HCT116 (cell line): ENCODE results near the gene FNDC3B. TPM values are rescaled to one million over a fixed set of nuclear protein-coding genes. Genes with fewer than 3 reads are reported as not detected.

Experiments used
- ATAC-seq: fragments of 200-7000 bp; cut with Tn5 transposase; 2 replicates; pipeline ENCODE4 v1.9.1; 2020; ENCODE audit warnings: mild to moderate bottlenecking, moderate library complexity
- BruUV-seq: library from RNA; stranded (reverse); fragments of 400-500 nt; replicated peaks from 2 replicates; lab custom pipeline; 2021; lab: Mats Ljungman, UMichigan
- CTCF ChIA-PET: fragments of 300-600 bp; sonication (Branson Sonifier 250); formaldehyde crosslinking; loops from one replicate; lab custom pipeline; 2021; ENCODE audit warnings: antibody characterized with exemption; lab: Charles Lee
- POLR2A ChIA-PET: fragments of 300-600, 350-600 bp; sonication (Branson Sonifier 250); formaldehyde crosslinking; loops from one replicate; lab custom pipeline; 2021; ENCODE audit warnings: antibody characterized with exemption; lab: Charles Lee
- RAD21 ChIA-PET, 2 experiments: fragments of 300-600 bp; sonication (Branson Sonifier 250); formaldehyde crosslinking; loops; one replicate each; lab custom pipeline; 2023; ENCODE audit warnings: low total read pairs in 2 of 2; ENCODE audit not compliant: uncharacterized antibody in 2 of 2, unreplicated experiment in 2 of 2, low non-redundant PET in 1 of 2; lab: Charles Lee
- DNase-seq: peaks from one replicate; pipeline ENCODE4 v3.0.0-alpha.2; 2010; ENCODE audit warnings: low read depth, low spot score
- H2AFZ ChIP-seq: fragments of 200-600 bp; shearing (Covaris generic), sonication (generic); 2 replicates; pipeline ENCODE4 v1.6.1; 2017; ENCODE audit warnings: low read depth, mixed run types, mixed read lengths, antibody characterized with exemption, low read length; ENCODE audit not compliant: poor library complexity, severe bottlenecking
- H3K27ac ChIP-seq: 2 replicates; pipeline ENCODE4 v1.5.1; 2012; ENCODE audit warnings: low read depth, low read length
- H3K27me3 ChIP-seq: fragments of 200-600 bp; sonication (generic); 2 replicates; pipeline ENCODE4 v1.6.1; 2016; ENCODE audit warnings: mixed run types, low read length, mixed read lengths; ENCODE audit not compliant: insufficient read depth
- H3K36me3 ChIP-seq, 2 experiments: fragments of 200-500 bp in 1 of 2; fragments of 200-600 bp in 1 of 2; sonication (Bioruptor generic) in 1 of 2; sonication (generic) in 1 of 2; 2 replicates each; pipeline versions ENCODE4 v1.5.1 to v1.6.1; 2014 to 2016; ENCODE audit warnings: low read length in 2 of 2, inconsistent platforms in 1 of 2, mixed read lengths in 1 of 2, mixed run types in 1 of 2; ENCODE audit not compliant: insufficient read depth in 2 of 2, control insufficient read depth in 1 of 2
- H3K4me1 ChIP-seq, 2 experiments: fragments of 200-600 bp in 1 of 2; sonication (generic) in 1 of 2; 2 replicates each; pipeline versions ENCODE4 v1.5.1 to v1.6.1; 2012 to 2017; ENCODE audit warnings: low read length in 2 of 2, inconsistent platforms in 1 of 2, mild to moderate bottlenecking in 1 of 2, mixed read lengths in 1 of 2, mixed run types in 1 of 2, moderate library complexity in 1 of 2; ENCODE audit not compliant: insufficient read depth in 2 of 2, control insufficient read depth in 1 of 2
- H3K4me2 ChIP-seq: fragments of 200-600 bp; sonication (generic); 2 replicates; pipeline ENCODE4 v1.6.1; 2017; ENCODE audit warnings: mixed run types, low read length, mixed read lengths
- H3K4me3 ChIP-seq, 2 experiments: fragments of 200-600 bp in 1 of 2; sonication (generic) in 1 of 2; replicated peaks in 1 of 2; 2 replicates each; pipeline ENCODE4 v1.5.1; 2011 to 2016; ENCODE audit warnings: low read length in 2 of 2, control low read depth in 1 of 2, low read depth in 1 of 2, mild to moderate bottlenecking in 1 of 2, mixed read lengths in 1 of 2, mixed run types in 1 of 2
- H3K79me2 ChIP-seq: fragments of 200-600 bp; sonication (generic); 2 replicates; pipeline ENCODE4 v1.6.1; 2017; ENCODE audit warnings: mild to moderate bottlenecking, mixed run types, low read length, moderate library complexity, mixed read lengths; ENCODE audit not compliant: insufficient read depth
- H3K9ac ChIP-seq: fragments of 200-600 bp; sonication (generic); 2 replicates; pipeline ENCODE4 v1.6.1; 2016; ENCODE audit warnings: low read length, mixed read lengths
- H3K9me2 ChIP-seq: fragments of 200-600 bp; sonication (generic), shearing (Covaris generic); 2 replicates; pipeline ENCODE4 v1.6.1; 2017; ENCODE audit warnings: mixed run types, mild to moderate bottlenecking, moderate library complexity; ENCODE audit not compliant: insufficient read depth
- H3K9me3 ChIP-seq, 2 experiments: fragments of 200-500 bp in 1 of 2; fragments of 200-600 bp in 1 of 2; sonication (Bioruptor generic) in 1 of 2; sonication (generic) in 1 of 2; 2 replicates each; pipeline ENCODE4 v1.6.1; 2014 to 2017; ENCODE audit warnings: low read length in 2 of 2, mixed read lengths in 2 of 2, inconsistent platforms in 1 of 2, low read depth in 1 of 2, mild to moderate bottlenecking in 1 of 2, mixed run types in 1 of 2, moderate library complexity in 1 of 2; ENCODE audit not compliant: control insufficient read depth in 1 of 2, insufficient read depth in 1 of 2
- H4K20me1 ChIP-seq: fragments of 200-600 bp; sonication (generic), shearing (Covaris generic); 2 replicates; pipeline ENCODE4 v1.6.1; 2017; ENCODE audit warnings: mixed run types, mild to moderate bottlenecking, moderate library complexity; ENCODE audit not compliant: insufficient read depth
- CEBPB ChIP-seq: IDR thresholded peaks from 2 replicates; pipeline ENCODE4 v1.6.1; 2012; ENCODE audit warnings: low read depth
- ELF1 ChIP-seq: IDR thresholded peaks from 2 replicates; pipeline ENCODE4 v1.6.1; 2012; ENCODE audit warnings: low read depth, borderline replicate concordance
- EZH2phosphoT487 ChIP-seq: fragments of 200-600 bp; IDR thresholded peaks from 2 replicates; pipeline ENCODE4 v1.6.1; 2018; ENCODE audit warnings: antibody characterized with exemption, borderline replicate concordance
- MAX ChIP-seq: IDR thresholded peaks from 2 replicates; pipeline ENCODE4 v1.6.1; 2012
- POLR2A ChIP-seq: IDR thresholded peaks from 2 replicates; pipeline ENCODE4 v1.7.0; 2011; ENCODE audit warnings: borderline replicate concordance; ENCODE audit not compliant: insufficient read depth, insufficient read length; ENCODE audit errors: extremely low read depth
- POLR2AphosphoS5 ChIP-seq: IDR thresholded peaks from 2 replicates; pipeline ENCODE4 v1.6.1; 2011; ENCODE audit warnings: mild to moderate bottlenecking, low read depth, low read length, moderate library complexity
- RAD21 ChIP-seq: IDR thresholded peaks from 2 replicates; pipeline ENCODE4 v1.6.1; 2012; ENCODE audit warnings: low read depth, mild to moderate bottlenecking
- SRF ChIP-seq: IDR thresholded peaks from 2 replicates; pipeline ENCODE4 v1.6.1; 2012; ENCODE audit warnings: low read depth
- TCF7L2 ChIP-seq: IDR thresholded peaks from 2 replicates; pipeline ENCODE4 v1.7.0; 2011; ENCODE audit warnings: borderline replicate concordance, inconsistent platforms; ENCODE audit not compliant: insufficient read depth, insufficient read length; ENCODE audit errors: extremely low read depth
- YY1 ChIP-seq: IDR thresholded peaks from 2 replicates; pipeline ENCODE4 v1.6.1; 2011; ENCODE audit warnings: low read length, low read depth, moderate library complexity, mild to moderate bottlenecking; ENCODE audit not compliant: insufficient replicate concordance; ENCODE audit errors: extremely low read depth
- ZFX ChIP-seq: fragments of 450-650 bp; IDR thresholded peaks from 2 replicates; pipeline ENCODE4 v1.6.1; 2017
- intact Hi-C: fragments of 100-400 bp; cut with micrococcal nuclease; formaldehyde crosslinking; loops from 2 replicates; pipeline ENCODE4 v1.10.0; 2022
- total RNA-seq: library from RNA; stranded (reverse); gene quantifications from one replicate; pipeline ENCODE4 v1.2.1, GENCODE V29; 2021; ENCODE audit not compliant: unreplicated experiment
- TF ChIP-seq, protein P1 (sequence below), 3 experiments: fragments of 200-600 bp in 1 of 3; sonication (generic) in 1 of 3; IDR thresholded peaks in 2 of 3; conservative IDR thresholded peaks in 1 of 3; 2 replicates each; pipeline ENCODE4 v1.5.1; 2012 to 2017; ENCODE audit warnings: low read depth in 2 of 3, low read length in 2 of 3, antibody characterized with exemption in 1 of 3, borderline replicate concordance in 1 of 3, control low read depth in 1 of 3, mild to moderate bottlenecking in 1 of 3, mixed read lengths in 1 of 3, mixed run types in 1 of 3, moderate library complexity in 1 of 3; ENCODE audit not compliant: insufficient read depth in 1 of 3

FNDC3B gene
- total RNA-seq, 1 experiment from 2014 or later, result 45.7 TPM

DNA sequence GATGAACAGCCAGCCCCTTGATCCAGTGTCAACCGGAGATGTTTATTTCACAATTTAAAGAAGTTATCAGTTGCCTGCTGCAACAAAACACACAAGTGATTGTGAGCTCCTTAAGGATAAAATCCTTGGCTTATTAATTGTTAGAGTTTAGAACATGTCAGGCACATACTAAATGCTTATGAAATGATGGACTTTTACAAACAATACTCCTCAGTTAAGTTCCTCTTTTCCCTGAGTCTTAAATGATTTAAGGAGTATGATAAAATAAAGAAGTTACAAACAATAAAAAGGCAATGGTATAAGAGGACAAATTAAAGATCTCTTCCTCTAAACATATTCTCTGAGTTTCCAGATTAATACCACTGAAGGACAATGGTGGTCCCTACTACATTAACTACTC, 403.2 kb downstream of the FNDC3B start:
- ATAC-seq, result no peak
- no TSS peak for BruUV-seq
- Histone ChIP-seq H3K27ac (no peak overlapping the region), H3K36me3 (no peaks in the 10 kb centered on the region), H3K9me2 (no peaks in the 10 kb centered on the region), H3K4me3 (no peak overlapping the region), H3K9me3 (no peaks in the 10 kb centered on the region), H3K79me2 (no peaks in the 10 kb centered on the region), H3K4me2 (no peak overlapping the region), H3K4me1 (no peaks in the 10 kb centered on the region), H2AFZ (no peak overlapping the region), H3K27me3 (no peaks in the 10 kb centered on the region), H4K20me1 (no peaks in the 10 kb centered on the region), H3K9ac (no peak overlapping the region)
- ChIA-PET CTCF (no interaction called here), POLR2A (no interaction called here), RAD21 (no interaction called here)
- intact Hi-C loops, result no loop called here
- no peak for DNase-seq
- no peak for TF ChIP-seq RAD21
- TF ChIP-seq POLR2A, result no peak
- no peak for TF ChIP-seq MAX
- TF ChIP-seq TCF7L2, result no peak
- TF ChIP-seq YY1, result no peak
- TF ChIP-seq CEBPB, result no peak
- TF ChIP-seq, protein P1, sequence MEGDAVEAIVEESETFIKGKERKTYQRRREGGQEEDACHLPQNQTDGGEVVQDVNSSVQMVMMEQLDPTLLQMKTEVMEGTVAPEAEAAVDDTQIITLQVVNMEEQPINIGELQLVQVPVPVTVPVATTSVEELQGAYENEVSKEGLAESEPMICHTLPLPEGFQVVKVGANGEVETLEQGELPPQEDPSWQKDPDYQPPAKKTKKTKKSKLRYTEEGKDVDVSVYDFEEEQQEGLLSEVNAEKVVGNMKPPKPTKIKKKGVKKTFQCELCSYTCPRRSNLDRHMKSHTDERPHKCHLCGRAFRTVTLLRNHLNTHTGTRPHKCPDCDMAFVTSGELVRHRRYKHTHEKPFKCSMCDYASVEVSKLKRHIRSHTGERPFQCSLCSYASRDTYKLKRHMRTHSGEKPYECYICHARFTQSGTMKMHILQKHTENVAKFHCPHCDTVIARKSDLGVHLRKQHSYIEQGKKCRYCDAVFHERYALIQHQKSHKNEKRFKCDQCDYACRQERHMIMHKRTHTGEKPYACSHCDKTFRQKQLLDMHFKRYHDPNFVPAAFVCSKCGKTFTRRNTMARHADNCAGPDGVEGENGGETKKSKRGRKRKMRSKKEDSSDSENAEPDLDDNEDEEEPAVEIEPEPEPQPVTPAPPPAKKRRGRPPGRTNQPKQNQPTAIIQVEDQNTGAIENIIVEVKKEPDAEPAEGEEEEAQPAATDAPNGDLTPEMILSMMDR (IDR thresholded peaks at IDR 0.05 in 2 of 3, conservative IDR thresholded peaks at IDR 0.05 in 1 of 3; ENCODE audit: borderline replicate concordance in 1 of 3, insufficient read depth in 1 of 3, low read depth in 2 of 3, low read length in 2 of 3), result no peak
- no peak for TF ChIP-seq POLR2AphosphoS5
- no peak for TF ChIP-seq ZFX
- no peak for TF ChIP-seq ELF1
- no peak for TF ChIP-seq SRF
- no peak for TF ChIP-seq EZH2phosphoT487
